Endothelial cell (in vitro differentiated cells): Measurements from ENCODE around the gene TAF9B. TPM values are rescaled to one million over a fixed set of nuclear protein-coding genes. Genes with fewer than 3 reads are reported as not detected.
A peak's percentile ranks its signal among the peaks of the same experiment; 100 is the strongest.

Experiments used
- DNase-seq: peaks from one replicate; pipeline ENCODE4 v3.0.0; 2021; ENCODE audit warnings: low spot score
- H3K27ac Mint-ChIP-seq: one replicate; pipeline ENCODE4 v1.8.0; 2021; ENCODE audit warnings: mixed read lengths, inconsistent platforms; ENCODE audit not compliant: unreplicated experiment
- H3K27me3 Mint-ChIP-seq: one replicate; pipeline ENCODE4 v1.8.0; 2021; ENCODE audit warnings: mild to moderate bottlenecking, moderate library complexity, mixed read lengths, inconsistent platforms; ENCODE audit not compliant: unreplicated experiment
- H3K36me3 Mint-ChIP-seq: one replicate; pipeline ENCODE4 v1.8.0; 2021; ENCODE audit warnings: mild to moderate bottlenecking, low read depth, mixed read lengths, inconsistent platforms; ENCODE audit not compliant: unreplicated experiment
- H3K4me1 Mint-ChIP-seq: one replicate; pipeline ENCODE4 v1.8.0; 2021; ENCODE audit warnings: mild to moderate bottlenecking, mixed read lengths, inconsistent platforms; ENCODE audit not compliant: unreplicated experiment
- H3K4me3 Mint-ChIP-seq: one replicate; pipeline ENCODE4 v1.8.0; 2021; ENCODE audit warnings: mild to moderate bottlenecking, mixed read lengths, inconsistent platforms; ENCODE audit not compliant: unreplicated experiment
- H3K9me3 Mint-ChIP-seq: one replicate; pipeline ENCODE4 v1.8.0; 2021; ENCODE audit warnings: mixed read lengths, inconsistent platforms; ENCODE audit not compliant: unreplicated experiment
- CTCF ChIP-seq: fragments of 200-600 bp; sonication (generic); IDR thresholded peaks from one replicate; pipeline ENCODE4 v1.5.0; 2021; ENCODE audit warnings: antibody characterized with exemption; ENCODE audit not compliant: unreplicated experiment
- total RNA-seq: library from RNA; stranded (reverse); fragmentation: NEBNext Ultra II Directional; extraction: Animal tissue kit (Norgen Biotek cat#: 25700); gene quantifications from one replicate; pipeline ENCODE4 v1.2.1, GENCODE V29; 2021; ENCODE audit not compliant: unreplicated experiment

The TAF9B gene
- total RNA-seq, 1 donor from 2014 or later, result 19.5 TPM

GRCh38 chrX:78125148-78125547 lies 14.3 kb downstream of the TAF9B start:
- no peak for TF ChIP-seq CTCF
- Mint-ChIP-seq H3K27me3 (peaks cover 1% of the 10 kb centered on the region), H3K9me3 (no peaks in the 10 kb centered on the region), H3K27ac (no peak overlapping the region), H3K4me1 (no peaks in the 10 kb centered on the region), H3K4me3 (no peak overlapping the region), H3K36me3 (peaks cover 33% of the 10 kb centered on the region)
- DNase-seq, result no peak

GRCh38 chrX:78124307-78124706 lies 15.1 kb downstream of the TAF9B start:
- H3K4me1 Mint-ChIP-seq, result peaks cover 4% of the 10 kb centered on the region
- peaks cover 31% of the 10 kb centered on the region for H3K36me3 Mint-ChIP-seq
- H3K4me3 Mint-ChIP-seq, result no peak overlapping the region
- no peaks in the 10 kb centered on the region for H3K9me3 Mint-ChIP-seq
- no peak overlapping the region for H3K27ac Mint-ChIP-seq
- H3K27me3 Mint-ChIP-seq, result peaks cover 1% of the 10 kb centered on the region
- no peak for DNase-seq
- no peak for TF ChIP-seq CTCF

- no peak for TF ChIP-seq CTCF
- H3K36me3 Mint-ChIP-seq, result peaks cover 36% of the 10 kb centered on the region
- no peak for DNase-seq
- no peak overlapping the region for H3K4me3 Mint-ChIP-seq
- no peak overlapping the region for H3K27ac Mint-ChIP-seq
- H3K4me1 Mint-ChIP-seq, result peaks cover 4% of the 10 kb centered on the region
- no peaks in the 10 kb centered on the region for H3K9me3 Mint-ChIP-seq
- H3K27me3 Mint-ChIP-seq, result peaks cover 1% of the 10 kb centered on the region
Measured at GRCh38 chrX:78123190-78123589, 16.3 kb downstream of the TAF9B start.

- peaks cover 11% of the 10 kb centered on the region for H3K4me1 Mint-ChIP-seq
Measured at GRCh38 chrX:78119521-78120227, 19.8 kb downstream of the TAF9B start.

More at GRCh38 chrX:78119521-78120227, 19.8 kb downstream of the TAF9B start:
- no peak overlapping the region for H3K4me3 Mint-ChIP-seq
- H3K27me3 Mint-ChIP-seq, result no peaks in the 10 kb centered on the region
- no peaks in the 10 kb centered on the region for H3K9me3 Mint-ChIP-seq
- TF ChIP-seq CTCF, result no peak
- DNase-seq, result no peak
- peaks cover 43% of the 10 kb centered on the region for H3K36me3 Mint-ChIP-seq
- H3K27ac Mint-ChIP-seq, result peak overlapping the region; percentile 13
